Stimulated activated CD4-positive, alpha-beta T cell treated with anti-CD3 and anti-CD28 coated beads, Interleukin-15, amount 100 ng/mL, for 24 hours (primary cell): ENCODE results near the gene CSF3.

Experiments used
- DNase-seq: peaks from one replicate; pipeline ENCODE4 v3.0.0-alpha.2; 2020

The CSF3 gene, protein sequence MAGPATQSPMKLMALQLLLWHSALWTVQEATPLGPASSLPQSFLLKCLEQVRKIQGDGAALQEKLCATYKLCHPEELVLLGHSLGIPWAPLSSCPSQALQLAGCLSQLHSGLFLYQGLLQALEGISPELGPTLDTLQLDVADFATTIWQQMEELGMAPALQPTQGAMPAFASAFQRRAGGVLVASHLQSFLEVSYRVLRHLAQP

GRCh38 chr17:40015005-40015997 is at the start of gene CSF3:
Gene CSF3, plus strand, starts transcription at chr17:40015440. Its CDS starts 35 bp downstream, at chr17:40015475.
- no peak for DNase-seq

DNA sequence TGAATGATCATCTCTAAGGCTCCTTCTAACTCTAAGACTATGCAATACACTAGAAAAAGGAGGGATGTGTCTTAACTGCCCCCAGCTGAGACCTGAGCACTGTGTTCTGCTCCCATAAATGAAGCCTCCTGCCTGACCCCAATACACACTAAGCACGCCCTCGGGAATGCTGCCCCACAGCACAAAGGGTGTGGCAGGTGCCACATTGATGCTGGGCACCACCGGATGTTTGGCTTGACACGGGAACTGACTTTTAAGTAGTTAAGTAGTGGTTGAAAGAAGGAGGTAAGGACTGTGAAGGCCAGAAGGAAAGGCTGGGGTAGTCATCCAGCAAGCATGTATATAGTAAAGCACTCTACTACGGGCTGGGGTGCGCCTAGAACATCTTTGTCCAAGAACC is 48.5 kb upstream of the CSF3 start:
- no peak for DNase-seq

DNA sequence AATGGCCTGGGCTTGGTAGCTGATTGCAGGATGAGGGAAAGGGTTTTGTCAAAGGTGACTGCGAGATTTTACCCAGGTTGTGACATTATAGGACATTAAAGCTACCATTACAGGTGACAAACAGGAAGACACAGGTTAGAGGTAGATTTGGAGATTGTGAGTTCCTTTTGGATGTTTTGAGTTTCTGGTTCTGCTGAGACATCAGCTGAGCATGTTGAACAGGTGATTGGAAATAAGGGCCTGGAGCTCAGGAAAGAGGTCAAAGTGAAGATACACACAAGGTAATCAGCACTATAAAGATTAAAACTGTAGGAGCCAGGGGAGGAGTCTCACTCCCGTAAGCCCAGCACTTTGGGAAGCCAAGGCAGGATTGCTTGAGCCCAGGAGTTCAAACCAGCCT is 46.5 kb upstream of the CSF3 start:
- DNase-seq: no peak

DNA sequence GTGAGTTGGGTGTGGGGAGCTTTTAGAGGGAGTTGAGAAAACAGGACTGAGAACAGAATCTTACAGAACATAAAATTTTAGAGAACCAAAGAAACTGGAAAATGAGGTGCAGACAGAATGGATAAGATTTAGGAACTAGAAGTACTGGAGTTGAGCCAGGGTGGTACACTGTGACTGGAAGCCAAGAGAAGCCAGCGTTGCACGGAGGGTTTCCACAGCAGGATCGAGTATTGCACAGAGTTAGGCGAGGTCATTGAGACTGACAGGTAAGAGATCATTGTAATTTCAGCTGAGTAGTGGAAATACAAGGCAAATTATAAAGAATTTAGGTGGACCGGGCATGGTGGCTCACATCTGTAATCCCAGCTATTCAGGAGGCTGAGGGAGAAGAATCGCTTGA is 45.9 kb upstream of the CSF3 start:
- DNase-seq: no peak

- no peak for DNase-seq
These were observed 45.0 kb upstream of the CSF3 start for GRCh38 chr17:39970157-39970692.

DNA sequence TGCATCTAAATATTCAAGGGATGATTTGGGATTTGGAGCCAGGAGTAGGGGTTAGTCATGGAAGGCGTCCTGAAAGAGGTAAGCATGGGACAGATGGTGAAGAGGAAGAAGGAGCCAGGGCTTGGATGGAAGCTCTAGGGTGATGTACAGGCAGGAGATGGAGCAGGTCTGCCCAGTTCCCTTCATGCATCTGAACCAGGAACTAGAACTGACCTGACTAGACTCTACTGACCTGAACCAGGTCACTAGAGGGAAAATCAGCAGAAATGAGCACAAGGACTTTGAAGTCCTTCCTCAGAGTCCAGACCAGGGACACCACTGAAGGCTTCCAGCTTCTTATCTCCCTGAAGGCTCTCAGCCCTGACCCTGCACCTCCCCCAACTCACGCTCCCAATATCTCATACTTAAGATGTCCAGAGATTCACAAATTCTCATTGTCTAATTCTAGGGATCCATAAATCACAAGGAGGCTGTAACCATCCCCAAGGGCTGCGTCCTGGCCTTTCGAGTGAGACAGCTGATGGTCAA is 44.1 kb upstream of the CSF3 start:
- DNase-seq: no peak

GRCh38 chr17:39972271-39972670 is 43.0 kb upstream of the CSF3 start:
- no peak for DNase-seq

- DNase-seq: no peak
These were observed 41.7 kb upstream of the CSF3 start for GRCh38 chr17:39973496-39973895.

- DNase-seq: no peak
These were observed 40.8 kb upstream of the CSF3 start for GRCh38 chr17:39974433-39974832.

- DNase-seq: no peak
These were observed 39.4 kb upstream of the CSF3 start for GRCh38 chr17:39975801-39976200.

GRCh38 chr17:39979016-39979670 is 36.1 kb upstream of the CSF3 start:
- no peak for DNase-seq

DNA sequence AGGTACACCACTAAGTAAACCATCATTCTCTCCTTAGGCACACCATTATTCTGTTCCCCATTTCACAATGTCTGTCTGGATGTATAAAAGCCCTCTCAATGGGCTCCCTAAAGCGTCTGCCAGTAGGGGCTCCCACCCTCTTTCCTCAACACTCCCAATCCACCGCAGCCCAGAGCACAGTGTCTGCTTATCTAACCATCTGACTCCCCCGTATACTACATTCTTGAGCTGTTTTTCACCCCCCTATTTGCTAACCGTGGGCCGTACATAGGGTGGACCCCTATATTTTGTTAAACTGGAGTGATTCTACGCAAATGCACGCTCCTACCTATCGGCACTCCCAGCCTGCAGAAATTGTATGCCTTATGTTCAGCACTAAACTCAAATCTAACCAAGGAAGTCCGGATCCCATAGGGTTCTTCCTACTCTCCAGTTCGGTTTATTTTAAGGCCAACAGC is 35.3 kb upstream of the CSF3 start:
- peak; percentile 19 for DNase-seq

- peak; percentile 99 for DNase-seq
These were observed 34.7 kb upstream of the CSF3 start, which contains the start of gene PSMD3 for GRCh38 chr17:39980351-39981206. Gene PSMD3, plus strand, starts transcription at chr17:39980807. Its CDS starts 164 bp downstream, at chr17:39980971.

GRCh38 chr17:39981207-39981741 is 34.0 kb upstream of the CSF3 start:
- no peak for DNase-seq

DNA sequence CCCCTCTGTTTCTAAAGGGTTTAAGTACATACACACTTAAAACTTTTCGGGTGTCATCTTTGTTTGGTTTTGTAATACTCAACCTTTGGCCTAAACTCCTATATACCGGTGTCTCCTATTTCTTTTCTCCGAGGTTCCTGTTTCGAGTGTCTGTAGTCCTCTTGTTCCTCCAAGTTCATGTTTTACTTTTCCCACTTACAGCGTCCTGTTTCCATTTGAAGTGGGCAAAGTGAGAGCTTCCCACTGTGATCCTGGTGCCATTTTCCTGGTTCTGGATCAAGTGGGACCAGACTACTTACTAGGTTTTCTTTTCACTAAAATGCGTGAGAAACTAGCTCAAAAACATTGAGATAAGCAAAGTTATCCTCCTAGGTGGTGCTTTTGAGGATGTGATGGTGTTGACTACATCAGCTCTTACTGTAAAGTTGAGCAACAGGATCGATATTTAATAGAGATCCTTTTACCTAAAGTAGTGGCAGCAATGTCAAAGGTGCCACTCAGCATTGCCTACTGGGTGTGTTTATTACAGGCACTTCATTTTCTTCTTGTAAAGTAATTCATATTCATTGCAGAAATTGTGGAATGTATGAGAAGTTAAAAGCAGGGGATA is 33.4 kb upstream of the CSF3 start:
- DNase-seq: no peak

- no peak for DNase-seq
These were observed 26.9 kb upstream of the CSF3 start for GRCh38 chr17:39988206-39988810.

GRCh38 chr17:39994448-39994847 is 20.8 kb upstream of the CSF3 start:
- no peak for DNase-seq

- DNase-seq: no peak
These were observed 19.8 kb upstream of the CSF3 start for GRCh38 chr17:39995438-39995837.

GRCh38 chr17:39996162-39996561 is 19.1 kb upstream of the CSF3 start:
- no peak for DNase-seq

DNA sequence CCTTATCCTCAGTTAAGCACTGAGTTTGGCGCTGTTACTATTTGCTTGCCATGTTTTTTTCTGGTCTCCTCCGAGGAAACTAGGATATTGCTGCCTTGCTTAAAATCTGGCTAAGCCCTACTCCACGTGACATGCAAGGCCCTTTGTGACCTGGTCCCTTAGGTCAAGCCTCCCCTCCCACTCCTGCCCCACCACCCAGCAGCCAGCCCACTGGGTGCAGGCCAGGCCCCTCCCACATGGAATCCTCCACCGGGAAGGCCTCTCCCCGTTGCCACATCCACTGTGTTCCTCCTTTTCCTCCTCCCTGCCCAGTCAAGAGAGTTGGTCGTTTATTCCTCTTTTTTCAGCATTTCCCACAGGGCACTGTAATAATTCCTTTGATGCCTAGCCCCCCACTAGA is 18.4 kb upstream of the CSF3 start:
- no peak for DNase-seq

DNA sequence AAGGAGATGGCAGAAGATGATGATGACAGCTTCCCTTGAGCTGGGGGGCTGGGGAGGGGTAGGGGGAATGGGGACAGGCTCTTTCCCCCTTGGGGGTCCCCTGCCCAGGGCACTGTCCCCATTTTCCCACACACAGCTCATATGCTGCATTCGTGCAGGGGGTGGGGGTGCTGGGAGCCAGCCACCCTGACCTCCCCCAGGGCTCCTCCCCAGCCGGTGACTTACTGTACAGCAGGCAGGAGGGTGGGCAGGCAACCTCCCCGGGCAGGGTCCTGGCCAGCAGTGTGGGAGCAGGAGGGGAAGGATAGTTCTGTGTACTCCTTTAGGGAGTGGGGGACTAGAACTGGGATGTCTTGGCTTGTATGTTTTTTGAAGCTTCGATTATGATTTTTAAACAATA is 17.7 kb upstream of the CSF3 start:
- DNase-seq: no peak
